Neural cell (in vitro differentiated cells): Measurements from ENCODE around the gene NUP210.

Source experiments
- EP300 ChIP-seq: fragments of 450-650 bp; conservative IDR thresholded peaks from 2 replicates; pipeline ENCODE4 v1.6.1; 2014; ENCODE audit warnings: antibody characterized with exemption, mild to moderate bottlenecking, moderate library complexity; ENCODE audit not compliant: poor library complexity, severe bottlenecking
- EZH2 ChIP-seq: fragments of 200-600, 300-800 bp; shearing (Covaris generic), sonication (generic); IDR thresholded peaks from 2 replicates; pipeline ENCODE4 v1.6.1; 2014; ENCODE audit warnings: antibody characterized with exemption, low read length, borderline replicate concordance, mild to moderate bottlenecking; ENCODE audit not compliant: insufficient read depth, poor library complexity, severe bottlenecking
- MXI1 ChIP-seq: fragments of 450-650 bp; conservative IDR thresholded peaks from 2 replicates; pipeline ENCODE4 v1.6.1; 2014; ENCODE audit warnings: antibody characterized with exemption, mild to moderate bottlenecking; ENCODE audit not compliant: poor library complexity, severe bottlenecking
- TF ChIP-seq, protein P1 (sequence below): fragments of 450-650 bp; IDR thresholded peaks from 2 replicates; pipeline ENCODE4 v1.5.1; 2014; ENCODE audit warnings: antibody characterized with exemption, mild to moderate bottlenecking, moderate library complexity; ENCODE audit not compliant: poor library complexity, severe bottlenecking

DNA sequence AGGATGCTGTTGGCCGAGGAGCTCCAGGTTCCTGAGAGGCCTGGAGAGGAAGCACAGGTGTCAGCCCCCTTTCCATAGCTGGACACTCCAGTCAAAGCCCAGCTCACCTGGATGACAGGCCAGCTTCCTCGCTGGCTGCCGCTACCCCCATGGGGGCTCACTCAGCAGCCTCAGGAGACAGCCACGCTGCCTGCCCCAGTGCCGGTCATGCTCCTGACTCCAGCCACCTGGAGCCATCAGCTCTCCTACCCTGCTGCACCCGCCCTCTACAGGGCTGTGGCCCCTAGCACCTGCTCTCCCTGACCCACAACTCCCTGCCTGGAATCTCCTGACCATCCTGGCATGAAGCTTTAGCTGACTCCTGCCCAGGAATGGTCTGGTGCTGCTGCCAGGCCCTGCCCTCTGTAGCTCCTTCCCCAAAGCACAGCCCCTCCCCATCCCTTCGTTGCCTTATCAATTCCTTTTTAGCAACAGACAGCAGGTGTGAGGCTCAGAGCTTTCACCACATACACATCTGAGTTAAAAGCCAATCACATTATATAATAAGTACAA is 94.2 kb downstream of the NUP210 start:
- TF ChIP-seq, protein P1, sequence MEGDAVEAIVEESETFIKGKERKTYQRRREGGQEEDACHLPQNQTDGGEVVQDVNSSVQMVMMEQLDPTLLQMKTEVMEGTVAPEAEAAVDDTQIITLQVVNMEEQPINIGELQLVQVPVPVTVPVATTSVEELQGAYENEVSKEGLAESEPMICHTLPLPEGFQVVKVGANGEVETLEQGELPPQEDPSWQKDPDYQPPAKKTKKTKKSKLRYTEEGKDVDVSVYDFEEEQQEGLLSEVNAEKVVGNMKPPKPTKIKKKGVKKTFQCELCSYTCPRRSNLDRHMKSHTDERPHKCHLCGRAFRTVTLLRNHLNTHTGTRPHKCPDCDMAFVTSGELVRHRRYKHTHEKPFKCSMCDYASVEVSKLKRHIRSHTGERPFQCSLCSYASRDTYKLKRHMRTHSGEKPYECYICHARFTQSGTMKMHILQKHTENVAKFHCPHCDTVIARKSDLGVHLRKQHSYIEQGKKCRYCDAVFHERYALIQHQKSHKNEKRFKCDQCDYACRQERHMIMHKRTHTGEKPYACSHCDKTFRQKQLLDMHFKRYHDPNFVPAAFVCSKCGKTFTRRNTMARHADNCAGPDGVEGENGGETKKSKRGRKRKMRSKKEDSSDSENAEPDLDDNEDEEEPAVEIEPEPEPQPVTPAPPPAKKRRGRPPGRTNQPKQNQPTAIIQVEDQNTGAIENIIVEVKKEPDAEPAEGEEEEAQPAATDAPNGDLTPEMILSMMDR = no peak
- TF ChIP-seq EZH2 (no peak), MXI1 (no peak), EP300 (no peak)
